ENCODE measurements around the gene MED13L. TPM values are rescaled to one million over a fixed set of nuclear protein-coding genes. Genes with fewer than 3 reads are reported as not detected.

Gene MED13L
- polyA plus RNA-seq, 2 donors = 15.0 to 16.8 TPM

DNA sequence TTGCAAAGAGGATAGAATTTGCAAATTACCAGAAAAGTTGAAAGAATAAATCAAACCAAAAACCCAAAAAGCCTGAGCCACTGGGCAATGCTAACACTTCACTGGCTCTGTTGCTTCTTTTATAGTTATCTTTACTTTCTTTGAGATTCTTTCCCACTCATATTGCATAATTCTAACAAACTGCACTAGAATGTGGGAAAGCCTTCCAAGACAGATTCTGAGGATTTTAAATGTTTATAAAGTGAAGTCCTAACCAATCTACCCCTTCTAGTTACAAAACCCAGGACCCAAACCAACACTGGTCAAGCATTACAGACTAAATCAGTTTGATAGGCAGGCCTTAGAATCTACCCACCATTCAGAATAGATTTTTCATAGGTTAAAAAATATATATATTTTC lies 150.9 kb downstream of the MED13L start:
- no peak overlapping the region for H3K4me3 ChIP-seq (ENCODE audit: low read depth in 1 of 2, low read length in 2 of 2)
- peaks cover 0 to 2% of the 10 kb centered on the region in 2 donors for H3K4me1 ChIP-seq (ENCODE audit: control insufficient read depth in 2 of 2, insufficient read depth in 2 of 2, low read length in 1 of 2)
- H3K27ac ChIP-seq (ENCODE audit: low read depth in 2 of 2, low read length in 1 of 2) = no peak overlapping the region
- H3K9me3 ChIP-seq (ENCODE audit: control insufficient read depth in 2 of 2, insufficient read depth in 1 of 2, low read depth in 1 of 2, low read length in 1 of 2) = no peaks in the 10 kb centered on the region
- H3K36me3 ChIP-seq (ENCODE audit: control insufficient read depth in 2 of 2, insufficient read depth in 2 of 2, low read length in 1 of 2) = no peaks in the 10 kb centered on the region
- H3K27me3 ChIP-seq (ENCODE audit: control insufficient read depth in 1 of 2, insufficient read depth in 2 of 2, low read length in 2 of 2) = no peaks in the 10 kb centered on the region

DNA sequence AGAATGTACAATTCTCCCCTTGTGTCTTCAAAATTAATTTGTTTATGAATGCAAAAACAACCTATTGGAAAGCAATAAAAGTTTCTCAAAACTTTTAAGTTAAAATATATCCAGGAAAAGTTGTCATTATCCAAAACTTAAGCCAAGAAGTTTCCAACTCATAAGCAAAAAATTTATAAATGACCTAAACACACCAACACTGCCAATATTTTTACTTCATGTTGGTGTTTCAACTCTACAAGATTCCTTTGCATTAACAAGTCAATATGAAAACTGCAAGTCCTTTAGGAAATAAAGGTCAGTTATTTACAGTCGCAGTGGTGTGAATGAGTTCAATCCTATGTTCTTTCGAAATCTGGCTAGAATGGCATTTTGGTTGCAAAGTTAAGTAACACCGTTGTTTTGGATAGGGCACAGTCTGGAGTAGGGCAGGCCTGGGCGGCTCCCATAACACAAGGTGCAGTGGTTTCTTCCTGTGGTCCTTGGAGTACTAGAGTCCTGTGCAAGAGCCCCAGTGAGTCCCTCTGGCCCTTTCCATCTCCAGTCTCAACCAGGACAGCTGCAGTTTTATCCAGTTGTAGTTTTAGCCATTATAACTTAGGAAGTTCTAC lies 151.4 kb downstream of the MED13L start:
- no peak overlapping the region for H3K27ac ChIP-seq (ENCODE audit: low read depth in 2 of 2, low read length in 1 of 2)
- H3K36me3 ChIP-seq (ENCODE audit: control insufficient read depth in 2 of 2, insufficient read depth in 2 of 2, low read length in 1 of 2) = no peaks in the 10 kb centered on the region
- H3K9me3 ChIP-seq (ENCODE audit: control insufficient read depth in 2 of 2, insufficient read depth in 1 of 2, low read depth in 1 of 2, low read length in 1 of 2) = no peaks in the 10 kb centered on the region
- H3K4me1 ChIP-seq (ENCODE audit: control insufficient read depth in 2 of 2, insufficient read depth in 2 of 2, low read length in 1 of 2) = peaks cover 0 to 2% of the 10 kb centered on the region in 2 donors
- no peaks in the 10 kb centered on the region for H3K27me3 ChIP-seq (ENCODE audit: control insufficient read depth in 1 of 2, insufficient read depth in 2 of 2, low read length in 2 of 2)
- no peak overlapping the region for H3K4me3 ChIP-seq (ENCODE audit: low read depth in 1 of 2, low read length in 2 of 2)
- WGBS, 2 donors = 54 to 74% methylated on average over 4 of the region's 4 CpGs

DNA sequence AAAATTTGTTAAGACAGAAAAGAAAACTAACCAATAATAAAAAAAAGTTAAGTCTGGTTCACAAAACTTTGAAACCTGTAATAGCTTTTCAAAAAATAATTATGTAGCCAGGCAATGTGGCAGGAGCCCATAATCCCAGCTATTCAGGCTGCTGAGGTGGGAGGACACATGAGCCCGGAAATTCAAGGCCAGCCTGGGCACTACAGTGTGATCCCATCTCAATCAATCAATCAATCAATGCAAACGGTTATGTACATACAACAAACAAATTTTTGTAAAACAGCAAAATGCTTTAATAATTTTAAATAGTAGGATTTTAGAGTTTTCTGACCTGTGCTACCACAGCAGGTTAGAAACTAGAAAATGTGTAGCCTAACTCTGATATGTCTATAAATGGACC lies 152.4 kb downstream of the MED13L start:
- WGBS, 2 donors = 53 to 83% methylated on average over 2 of the region's 2 CpGs
- H3K4me3 ChIP-seq (ENCODE audit: low read depth in 1 of 2, low read length in 2 of 2) = no peak overlapping the region
- no peak overlapping the region for H3K27ac ChIP-seq (ENCODE audit: low read depth in 2 of 2, low read length in 1 of 2)
- H3K4me1 ChIP-seq (ENCODE audit: control insufficient read depth in 2 of 2, insufficient read depth in 2 of 2, low read length in 1 of 2) = peaks cover 0 to 2% of the 10 kb centered on the region in 2 donors
- no peaks in the 10 kb centered on the region for H3K27me3 ChIP-seq (ENCODE audit: control insufficient read depth in 1 of 2, insufficient read depth in 2 of 2, low read length in 2 of 2)
- no peaks in the 10 kb centered on the region for H3K9me3 ChIP-seq (ENCODE audit: control insufficient read depth in 2 of 2, insufficient read depth in 1 of 2, low read depth in 1 of 2, low read length in 1 of 2)
- no peaks in the 10 kb centered on the region for H3K36me3 ChIP-seq (ENCODE audit: control insufficient read depth in 2 of 2, insufficient read depth in 2 of 2, low read length in 1 of 2)

DNA sequence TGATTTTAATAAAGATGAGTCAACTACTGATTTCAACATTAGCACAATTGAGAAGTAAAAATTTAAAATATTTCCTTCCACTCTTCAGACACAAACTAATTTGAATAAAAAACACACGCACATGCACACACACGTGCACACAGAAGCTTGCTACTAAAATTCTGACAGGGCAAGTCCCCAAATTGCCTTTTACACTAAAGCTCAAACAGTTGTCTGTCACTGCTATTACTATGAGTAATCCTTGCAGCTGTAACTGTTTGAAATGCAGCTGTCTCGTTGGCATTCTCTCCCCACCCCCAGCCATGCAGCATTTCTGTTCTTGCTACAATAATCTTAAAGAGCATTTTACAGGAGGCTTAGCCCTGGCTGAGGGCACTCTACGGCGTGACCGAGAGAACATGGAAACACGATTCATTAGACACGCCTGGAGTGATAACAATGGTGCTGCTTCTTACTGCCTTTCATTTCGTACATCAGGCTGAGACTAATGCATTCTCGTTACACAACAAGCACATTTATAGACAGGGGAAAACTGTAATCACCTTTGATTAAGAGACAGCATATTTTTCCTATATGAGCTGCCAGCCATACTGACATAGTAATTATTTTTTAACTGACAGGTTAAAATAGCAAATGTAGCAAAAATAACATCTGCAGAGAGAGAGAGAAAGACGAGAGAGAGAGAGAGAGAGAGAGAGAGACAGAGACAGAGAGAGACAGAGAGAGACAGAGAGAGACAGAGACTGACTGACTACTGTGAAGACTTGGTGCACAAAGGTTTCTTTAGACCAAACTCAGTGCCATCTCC lies 153.8 kb downstream of the MED13L start:
- Histone ChIP-seq H3K9me3 (ENCODE audit: control insufficient read depth in 2 of 2, insufficient read depth in 1 of 2, low read depth in 1 of 2, low read length in 1 of 2) (no peaks in the 10 kb centered on the region), H3K27ac (ENCODE audit: low read depth in 2 of 2, low read length in 1 of 2) (peak overlapping the region in 1 of 2 donors; percentile 60), H3K27me3 (ENCODE audit: control insufficient read depth in 1 of 2, insufficient read depth in 2 of 2, low read length in 2 of 2) (no peaks in the 10 kb centered on the region), H3K4me3 (ENCODE audit: low read depth in 1 of 2, low read length in 2 of 2) (peak overlapping the region in 1 of 2 donors; percentile 13), H3K36me3 (ENCODE audit: control insufficient read depth in 2 of 2, insufficient read depth in 2 of 2, low read length in 1 of 2) (no peaks in the 10 kb centered on the region), H3K4me1 (ENCODE audit: control insufficient read depth in 2 of 2, insufficient read depth in 2 of 2, low read length in 1 of 2) (peaks cover 0 to 2% of the 10 kb centered on the region in 2 donors)
- 19 to 29% methylated on average over 11 of the region's 11 CpGs for WGBS, 2 donors

DNA sequence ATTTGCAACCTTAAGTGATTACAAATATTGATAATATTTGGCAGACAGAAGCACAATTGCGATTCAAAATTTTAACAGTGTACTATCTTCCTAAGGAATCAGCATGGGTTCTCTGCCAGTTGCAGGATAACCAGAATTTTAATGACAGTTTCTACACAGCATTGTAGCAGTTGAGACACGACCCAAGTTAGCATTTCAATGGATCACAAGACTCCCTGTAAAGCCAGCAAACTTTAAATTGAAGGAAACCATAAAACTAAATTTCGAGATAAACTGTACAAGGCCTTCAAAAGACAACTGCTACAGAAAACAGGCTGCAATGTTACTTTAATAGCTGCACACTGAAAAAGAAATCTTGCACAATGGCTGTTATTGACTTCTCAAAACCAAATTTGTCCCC lies 154.9 kb downstream of the MED13L start:
- Histone ChIP-seq H3K27me3 (ENCODE audit: control insufficient read depth in 1 of 2, insufficient read depth in 2 of 2, low read length in 2 of 2) (no peaks in the 10 kb centered on the region), H3K9me3 (ENCODE audit: control insufficient read depth in 2 of 2, insufficient read depth in 1 of 2, low read depth in 1 of 2, low read length in 1 of 2) (no peaks in the 10 kb centered on the region), H3K4me1 (ENCODE audit: control insufficient read depth in 2 of 2, insufficient read depth in 2 of 2, low read length in 1 of 2) (peaks cover 0 to 2% of the 10 kb centered on the region in 2 donors), H3K36me3 (ENCODE audit: control insufficient read depth in 2 of 2, insufficient read depth in 2 of 2, low read length in 1 of 2) (no peaks in the 10 kb centered on the region), H3K4me3 (ENCODE audit: low read depth in 1 of 2, low read length in 2 of 2) (no peak overlapping the region), H3K27ac (ENCODE audit: low read depth in 2 of 2, low read length in 1 of 2) (no peak overlapping the region)
- 62 to 72% methylated on average over 3 of the region's 3 CpGs for WGBS, 2 donors

- Histone ChIP-seq H3K27ac (ENCODE audit: low read depth in 2 of 2, low read length in 1 of 2) (no peak overlapping the region), H3K4me1 (ENCODE audit: control insufficient read depth in 2 of 2, insufficient read depth in 2 of 2, low read length in 1 of 2) (peaks cover 0 to 2% of the 10 kb centered on the region in 2 donors), H3K9me3 (ENCODE audit: control insufficient read depth in 2 of 2, insufficient read depth in 1 of 2, low read depth in 1 of 2, low read length in 1 of 2) (no peaks in the 10 kb centered on the region), H3K27me3 (ENCODE audit: control insufficient read depth in 1 of 2, insufficient read depth in 2 of 2, low read length in 2 of 2) (no peaks in the 10 kb centered on the region), H3K4me3 (ENCODE audit: low read depth in 1 of 2, low read length in 2 of 2) (no peak overlapping the region), H3K36me3 (ENCODE audit: control insufficient read depth in 2 of 2, insufficient read depth in 2 of 2, low read length in 1 of 2) (no peaks in the 10 kb centered on the region)
- 21 to 25% methylated on average over 2 of the region's 2 CpGs for WGBS, 2 donors
These were observed 156.0 kb downstream of the MED13L start for GRCh38 chr12:116121453-116121871.

DNA sequence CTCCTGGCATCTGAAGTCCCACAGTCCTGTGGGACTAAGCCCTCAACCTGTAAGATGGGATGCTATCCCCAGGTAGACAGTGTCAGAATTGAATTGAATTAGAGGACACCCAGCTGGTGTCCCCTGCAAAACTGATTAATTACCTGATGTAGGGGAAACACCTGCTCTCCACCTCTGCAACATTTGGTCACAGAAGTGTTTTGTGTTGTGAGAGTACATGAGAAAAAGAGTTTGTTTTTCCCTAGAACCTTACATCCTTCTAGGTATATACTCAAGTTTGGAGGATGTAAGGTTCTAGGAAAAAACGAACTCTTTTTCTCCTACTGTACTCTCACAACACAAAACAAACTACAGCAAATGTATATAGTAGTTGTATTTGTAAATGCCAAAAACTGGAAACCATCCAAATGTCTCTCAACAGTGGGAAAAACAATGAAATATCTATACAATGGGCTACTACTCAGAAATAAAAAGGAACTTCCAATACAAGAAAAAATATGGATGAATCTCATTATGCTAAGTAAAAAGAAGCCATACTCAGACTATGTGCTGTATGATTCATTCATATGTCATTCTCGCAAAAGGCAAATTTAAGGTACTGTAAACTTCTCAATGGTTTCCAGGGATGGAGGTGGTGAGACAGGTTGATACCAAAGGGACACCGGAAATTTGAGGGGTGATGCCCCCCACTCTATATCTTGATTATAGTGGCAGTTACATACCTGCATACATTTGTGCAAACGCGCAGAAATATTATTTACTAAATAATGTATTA lies 160.7 kb downstream of the MED13L start:
- Histone ChIP-seq H3K27me3 (ENCODE audit: control insufficient read depth in 1 of 2, insufficient read depth in 2 of 2, low read length in 2 of 2) (no peaks in the 10 kb centered on the region), H3K27ac (ENCODE audit: low read depth in 2 of 2, low read length in 1 of 2) (no peak overlapping the region), H3K4me3 (ENCODE audit: low read depth in 1 of 2, low read length in 2 of 2) (no peak overlapping the region), H3K36me3 (ENCODE audit: control insufficient read depth in 2 of 2, insufficient read depth in 2 of 2, low read length in 1 of 2) (no peaks in the 10 kb centered on the region), H3K4me1 (ENCODE audit: control insufficient read depth in 2 of 2, insufficient read depth in 2 of 2, low read length in 1 of 2) (no peaks in the 10 kb centered on the region), H3K9me3 (ENCODE audit: control insufficient read depth in 2 of 2, insufficient read depth in 1 of 2, low read depth in 1 of 2, low read length in 1 of 2) (no peaks in the 10 kb centered on the region)
- 92 to 93% methylated on average over 5 of the region's 5 CpGs for WGBS, 2 donors

- Histone ChIP-seq H3K36me3 (ENCODE audit: control insufficient read depth in 2 of 2, insufficient read depth in 2 of 2, low read length in 1 of 2) (no peaks in the 10 kb centered on the region), H3K4me3 (ENCODE audit: low read depth in 1 of 2, low read length in 2 of 2) (no peak overlapping the region), H3K9me3 (ENCODE audit: control insufficient read depth in 2 of 2, insufficient read depth in 1 of 2, low read depth in 1 of 2, low read length in 1 of 2) (no peaks in the 10 kb centered on the region), H3K4me1 (ENCODE audit: control insufficient read depth in 2 of 2, insufficient read depth in 2 of 2, low read length in 1 of 2) (no peaks in the 10 kb centered on the region), H3K27me3 (ENCODE audit: control insufficient read depth in 1 of 2, insufficient read depth in 2 of 2, low read length in 2 of 2) (no peaks in the 10 kb centered on the region), H3K27ac (ENCODE audit: low read depth in 2 of 2, low read length in 1 of 2) (no peak overlapping the region)
- WGBS, 2 donors = 86% methylated on average over 8 of the region's 8 CpGs
These were observed 163.9 kb downstream of the MED13L start for GRCh38 chr12:116113398-116114130.

- 87% methylated on average over 2 of the region's 2 CpGs for WGBS, 2 donors
These were observed 170.6 kb downstream of the MED13L start for GRCh38 chr12:116106870-116107269.

More at GRCh38 chr12:116106870-116107269, 170.6 kb downstream of the MED13L start:
- Histone ChIP-seq H3K4me1 (ENCODE audit: control insufficient read depth in 2 of 2, insufficient read depth in 2 of 2, low read length in 1 of 2) (no peaks in the 10 kb centered on the region), H3K36me3 (ENCODE audit: control insufficient read depth in 2 of 2, insufficient read depth in 2 of 2, low read length in 1 of 2) (peaks cover 0 to 4% of the 10 kb centered on the region in 2 donors), H3K4me3 (ENCODE audit: low read depth in 1 of 2, low read length in 2 of 2) (no peak overlapping the region), H3K9me3 (ENCODE audit: control insufficient read depth in 2 of 2, insufficient read depth in 1 of 2, low read depth in 1 of 2, low read length in 1 of 2) (no peaks in the 10 kb centered on the region), H3K27me3 (ENCODE audit: control insufficient read depth in 1 of 2, insufficient read depth in 2 of 2, low read length in 2 of 2) (no peaks in the 10 kb centered on the region), H3K27ac (ENCODE audit: low read depth in 2 of 2, low read length in 1 of 2) (no peak overlapping the region)
